Measurements from ENCODE around the gene ARHGEF11. TPM values are rescaled to one million over a fixed set of nuclear protein-coding genes. Genes with fewer than 3 reads are reported as not detected.

The ARHGEF11 gene
- total RNA-seq, 1 donor from 2014 or later: 43.7 TPM

GRCh38 chr1:157044326-157044725 lies 1.2 kb downstream of the ARHGEF11 start:
- Mint-ChIP-seq H3K4me1 (ENCODE audit: unreplicated experiment) (peaks cover 55% of the 10 kb centered on the region), H3K9me3 (no peaks in the 10 kb centered on the region), H3K27me3 (no peaks in the 10 kb centered on the region), H3K36me3 (peaks cover 5% of the 10 kb centered on the region), H3K27ac (peak overlapping the region; percentile 92), H3K4me3 (peak overlapping the region; percentile 97)
- no peak for TF ChIP-seq CTCF (conservative IDR thresholded peaks at IDR 0.05)
- DNase-seq (ENCODE audit: extremely low spot score, unreplicated experiment): no peak

- Mint-ChIP-seq H3K4me3 (peak overlapping the region; percentile 97), H3K27ac (peak overlapping the region; percentile 92), H3K4me1 (ENCODE audit: unreplicated experiment) (peaks cover 58% of the 10 kb centered on the region), H3K27me3 (no peaks in the 10 kb centered on the region), H3K36me3 (peaks cover 8% of the 10 kb centered on the region), H3K9me3 (no peaks in the 10 kb centered on the region)
- no peak for TF ChIP-seq CTCF (conservative IDR thresholded peaks at IDR 0.05)
- DNase-seq (ENCODE audit: extremely low spot score, unreplicated experiment): no peak
Measured at GRCh38 chr1:157043685-157044084, 1.9 kb downstream of the ARHGEF11 start.

- H3K27ac Mint-ChIP-seq: peak overlapping the region; percentile 92
- H3K4me1 Mint-ChIP-seq (ENCODE audit: unreplicated experiment): peaks cover 58% of the 10 kb centered on the region
- DNase-seq (ENCODE audit: extremely low spot score, unreplicated experiment): no peak
- H3K9me3 Mint-ChIP-seq: no peaks in the 10 kb centered on the region
- no peak for TF ChIP-seq CTCF (conservative IDR thresholded peaks at IDR 0.05)
- H3K27me3 Mint-ChIP-seq: no peaks in the 10 kb centered on the region
- H3K4me3 Mint-ChIP-seq: peak overlapping the region; percentile 97
- peaks cover 13% of the 10 kb centered on the region for H3K36me3 Mint-ChIP-seq
Measured at GRCh38 chr1:157042846-157043245, 2.7 kb downstream of the ARHGEF11 start.

- Mint-ChIP-seq H3K27me3 (no peaks in the 10 kb centered on the region), H3K36me3 (peaks cover 19% of the 10 kb centered on the region), H3K4me1 (ENCODE audit: unreplicated experiment) (peaks cover 54% of the 10 kb centered on the region), H3K4me3 (no peak overlapping the region), H3K9me3 (peaks cover 5% of the 10 kb centered on the region), H3K27ac (no peak overlapping the region)
- DNase-seq (ENCODE audit: extremely low spot score, unreplicated experiment): no peak
- TF ChIP-seq CTCF (conservative IDR thresholded peaks at IDR 0.05): no peak
Measured at GRCh38 chr1:157040802-157041201, 4.7 kb downstream of the ARHGEF11 start.

- H3K27me3 Mint-ChIP-seq: no peaks in the 10 kb centered on the region
- peaks cover 31% of the 10 kb centered on the region for H3K36me3 Mint-ChIP-seq
- DNase-seq (ENCODE audit: extremely low spot score, unreplicated experiment): no peak
- no peak overlapping the region for H3K27ac Mint-ChIP-seq
- no peak for TF ChIP-seq CTCF (conservative IDR thresholded peaks at IDR 0.05)
- H3K9me3 Mint-ChIP-seq: peaks cover 9% of the 10 kb centered on the region
- no peak overlapping the region for H3K4me3 Mint-ChIP-seq
- H3K4me1 Mint-ChIP-seq (ENCODE audit: unreplicated experiment): peaks cover 36% of the 10 kb centered on the region
Measured at GRCh38 chr1:157035121-157035520, 10.4 kb downstream of the ARHGEF11 start.
